Kidney (tissue), 14 donors: ENCODE data around the gene IL2RG. TPM values are rescaled to one million over a fixed set of nuclear protein-coding genes. Genes with fewer than 3 reads are reported as not detected.

Experiments
- DNase-seq, 5 donors: peaks; one replicate each; pipeline ENCODE4 v3.0.0-alpha.2; 2013 to 2020
- FAIRE-seq: peaks from 2 replicates; lab custom pipeline; 2012; peaks lifted over from hg19 to GRCh38; lab: Jason Lieb, UNC
- H3K27ac ChIP-seq, 2 donors: one replicate each; pipeline ENCODE4 v1.7.0; 2013; ENCODE audit warnings: low read depth in 2 of 2, low read length in 2 of 2, inconsistent platforms in 1 of 2
- H3K27me3 ChIP-seq: one replicate; pipeline ENCODE4 v1.7.1; 2013; ENCODE audit warnings: low read length, inconsistent platforms; ENCODE audit not compliant: control insufficient read depth, insufficient read depth
- H3K36me3 ChIP-seq, 3 donors: one replicate each; pipeline versions ENCODE4 v1.7.0 to v1.7.1; 2013; ENCODE audit warnings: low read length in 3 of 3, control low read depth in 1 of 3, inconsistent platforms in 1 of 3; ENCODE audit not compliant: insufficient read depth in 3 of 3, control insufficient read depth in 2 of 3
- H3K4me1 ChIP-seq, 3 donors: one replicate each; pipeline versions ENCODE4 v1.7.0 to v1.7.1; 2013; ENCODE audit warnings: low read length in 3 of 3, inconsistent platforms in 1 of 3, low read depth in 1 of 3; ENCODE audit not compliant: control insufficient read depth in 2 of 3, insufficient read depth in 2 of 3
- H3K4me3 ChIP-seq, 3 donors: one replicate each; pipeline versions ENCODE4 v1.7.0 to v1.8.1; 2013; ENCODE audit warnings: low read length in 3 of 3, control low read depth in 1 of 3, inconsistent platforms in 1 of 3
- H3K9ac ChIP-seq, 3 donors: one replicate each; pipeline versions ENCODE4 v1.7.0 to v1.7.1; 2013; ENCODE audit warnings: low read length in 3 of 3, control low read depth in 1 of 3, inconsistent platforms in 1 of 3
- H3K9me3 ChIP-seq, 3 donors: one replicate each; pipeline versions ENCODE4 v1.7.0 to v1.7.1; 2013; ENCODE audit warnings: low read length in 3 of 3, control low read depth in 1 of 3, inconsistent platforms in 1 of 3; ENCODE audit not compliant: control insufficient read depth in 2 of 3, insufficient read depth in 1 of 3
- intact Hi-C: fragments of 100-400 bp; cut with DNase I; formaldehyde crosslinking; loops from one replicate; pipeline ENCODE4 v1.11.1; 2022
- polyA plus RNA-seq: library from polyadenylated mRNA; stranded (reverse); fragments of 350-450 nt; fragmentation: Illumina TruSeq; extraction: RNeasy Lipid Tissue Mini Kit (QIAGEN cat#74804); gene quantifications from one replicate; pipeline ENCODE4 v1.2.3, GENCODE V29; 2014; ENCODE audit warnings: low read depth, low replicate concordance; ENCODE audit not compliant: insufficient read depth
- total RNA-seq: library from RNA; stranded (reverse); fragmentation: NEBNext Ultra II Directional; extraction: Animal tissue kit (Norgen Biotek cat#: 25700); gene quantifications from one replicate; pipeline ENCODE4 v1.2.1, GENCODE V29; 2021
- TF ChIP-seq, protein P1 (sequence below): IDR thresholded peaks from 3 replicates; pipeline ENCODE4 v1.5.1; 2012; ENCODE audit warnings: mild to moderate bottlenecking, moderate library complexity, borderline replicate concordance; ENCODE audit not compliant: insufficient read depth; ENCODE audit errors: extremely low read depth
- donor health status: control.
- donor health status: control.
- donor health status: control.
- donor health status: control.
- donor health status: control.
- donor health status: DM: yes; HTN: yes; CAD: no.
- donor health status: Normal renal cell carcinoma (clear cell type).

The IL2RG gene
- total and polyA plus RNA-seq, 2 donors from 2014 or later, result 3.1 to 15.0 TPM

DNA sequence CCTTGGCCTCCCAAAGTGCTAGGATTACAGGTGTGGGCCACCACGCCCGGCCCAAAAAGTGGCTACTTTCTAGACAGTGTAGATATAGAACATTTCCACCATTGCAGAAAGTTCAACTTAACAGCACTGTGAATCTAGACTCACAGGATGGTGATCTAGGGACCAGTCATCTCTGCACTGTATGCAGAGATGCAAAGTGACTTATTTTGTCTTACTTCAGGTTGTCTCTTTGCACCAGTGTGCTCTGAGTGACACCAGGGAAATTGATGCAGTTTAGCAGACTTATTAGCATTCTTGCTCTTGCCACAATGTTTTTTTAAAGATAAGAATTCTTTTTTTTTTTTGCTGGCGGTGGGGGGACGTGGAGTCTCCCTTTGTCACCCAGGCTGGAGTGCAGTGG is 28.6 kb downstream of the IL2RG start:
- DNase-seq, result no peak
- Histone ChIP-seq H3K4me1 (no peaks in the 10 kb centered on the region), H3K27ac (no peak overlapping the region), H3K4me3 (no peak overlapping the region), H3K36me3 (no peaks in the 10 kb centered on the region), H3K9ac (no peak overlapping the region), H3K9me3 (no peaks in the 10 kb centered on the region), H3K27me3 (no peaks in the 10 kb centered on the region)
- TF ChIP-seq, protein P1, sequence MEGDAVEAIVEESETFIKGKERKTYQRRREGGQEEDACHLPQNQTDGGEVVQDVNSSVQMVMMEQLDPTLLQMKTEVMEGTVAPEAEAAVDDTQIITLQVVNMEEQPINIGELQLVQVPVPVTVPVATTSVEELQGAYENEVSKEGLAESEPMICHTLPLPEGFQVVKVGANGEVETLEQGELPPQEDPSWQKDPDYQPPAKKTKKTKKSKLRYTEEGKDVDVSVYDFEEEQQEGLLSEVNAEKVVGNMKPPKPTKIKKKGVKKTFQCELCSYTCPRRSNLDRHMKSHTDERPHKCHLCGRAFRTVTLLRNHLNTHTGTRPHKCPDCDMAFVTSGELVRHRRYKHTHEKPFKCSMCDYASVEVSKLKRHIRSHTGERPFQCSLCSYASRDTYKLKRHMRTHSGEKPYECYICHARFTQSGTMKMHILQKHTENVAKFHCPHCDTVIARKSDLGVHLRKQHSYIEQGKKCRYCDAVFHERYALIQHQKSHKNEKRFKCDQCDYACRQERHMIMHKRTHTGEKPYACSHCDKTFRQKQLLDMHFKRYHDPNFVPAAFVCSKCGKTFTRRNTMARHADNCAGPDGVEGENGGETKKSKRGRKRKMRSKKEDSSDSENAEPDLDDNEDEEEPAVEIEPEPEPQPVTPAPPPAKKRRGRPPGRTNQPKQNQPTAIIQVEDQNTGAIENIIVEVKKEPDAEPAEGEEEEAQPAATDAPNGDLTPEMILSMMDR, result no peak
- no peak for FAIRE-seq
- intact Hi-C loops, result no loop called here

GRCh38 chrX:71082124-71082647 is 29.2 kb downstream of the IL2RG start:
- DNase-seq (no peak), FAIRE-seq (no peak)
- Histone ChIP-seq H3K27me3 (no peaks in the 10 kb centered on the region), H3K4me3 (no peak overlapping the region), H3K9me3 (no peaks in the 10 kb centered on the region), H3K4me1 (no peaks in the 10 kb centered on the region), H3K27ac (no peak overlapping the region), H3K9ac (no peak overlapping the region), H3K36me3 (no peaks in the 10 kb centered on the region)
- intact Hi-C loops, result no loop called here
- TF ChIP-seq, protein P1, result no peak

- Histone ChIP-seq H3K27ac (no peak overlapping the region), H3K4me1 (no peaks in the 10 kb centered on the region), H3K9ac (no peak overlapping the region), H3K36me3 (no peaks in the 10 kb centered on the region), H3K27me3 (no peaks in the 10 kb centered on the region), H3K4me3 (no peak overlapping the region), H3K9me3 (no peaks in the 10 kb centered on the region)
- intact Hi-C loops, result no loop called here
- TF ChIP-seq, protein P1, result no peak
- DNase-seq (no peak), FAIRE-seq (no peak)
Observed at GRCh38 chrX:71081330-71082123, 29.9 kb downstream of the IL2RG start.
